Muscle of back (tissue), 11 donors: ENCODE data around the gene TNRC6B. TPM values are rescaled to one million over a fixed set of nuclear protein-coding genes. Genes with fewer than 3 reads are reported as not detected.

Experiments
- DNase-seq, 3 donors: peaks; one replicate each; pipeline versions ENCODE4 v3.0.0 to v3.0.0-alpha.2; 2013
- polyA plus RNA-seq, 10 donors: library from polyadenylated mRNA; unstranded; fragments of 120-200 nt; gene quantifications; one replicate each; pipeline ENCODE4 v1.2.1, GENCODE V29; 2013; ENCODE audit not compliant: insufficient read length in 10 of 10

The TNRC6B gene
- polyA plus RNA-seq, 10 donors: 7.0 to 11.2 (median 10.0) TPM

- DNase-seq: peak; percentile 41 to 83 (median 63)
Observed at GRCh38 chr22:40323681-40324171, 146.0 kb downstream of the TNRC6B start.

- DNase-seq: no peak
Observed at GRCh38 chr22:40324468-40325305, 147.0 kb downstream of the TNRC6B start.

DNA sequence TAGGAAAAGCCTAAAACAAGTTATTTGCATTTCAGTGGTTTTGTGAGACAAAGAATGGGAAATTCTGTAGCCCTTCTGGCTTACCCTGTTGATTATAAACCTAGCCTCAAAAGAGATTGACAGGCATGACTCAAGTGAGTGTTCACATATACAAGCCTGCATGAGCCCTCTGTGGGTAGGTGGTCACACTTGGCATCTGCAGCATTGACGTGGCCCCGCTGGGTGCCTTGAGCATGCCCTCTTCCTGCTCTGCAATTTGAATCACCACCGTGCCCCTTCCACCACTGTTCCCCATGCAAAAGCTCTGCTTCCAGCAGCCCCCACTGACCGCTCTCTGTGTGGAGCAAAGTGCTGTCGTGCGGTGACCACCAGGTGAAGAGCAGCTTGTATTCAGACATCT, 147.6 kb downstream of the TNRC6B start:
- no peak for DNase-seq

DNA sequence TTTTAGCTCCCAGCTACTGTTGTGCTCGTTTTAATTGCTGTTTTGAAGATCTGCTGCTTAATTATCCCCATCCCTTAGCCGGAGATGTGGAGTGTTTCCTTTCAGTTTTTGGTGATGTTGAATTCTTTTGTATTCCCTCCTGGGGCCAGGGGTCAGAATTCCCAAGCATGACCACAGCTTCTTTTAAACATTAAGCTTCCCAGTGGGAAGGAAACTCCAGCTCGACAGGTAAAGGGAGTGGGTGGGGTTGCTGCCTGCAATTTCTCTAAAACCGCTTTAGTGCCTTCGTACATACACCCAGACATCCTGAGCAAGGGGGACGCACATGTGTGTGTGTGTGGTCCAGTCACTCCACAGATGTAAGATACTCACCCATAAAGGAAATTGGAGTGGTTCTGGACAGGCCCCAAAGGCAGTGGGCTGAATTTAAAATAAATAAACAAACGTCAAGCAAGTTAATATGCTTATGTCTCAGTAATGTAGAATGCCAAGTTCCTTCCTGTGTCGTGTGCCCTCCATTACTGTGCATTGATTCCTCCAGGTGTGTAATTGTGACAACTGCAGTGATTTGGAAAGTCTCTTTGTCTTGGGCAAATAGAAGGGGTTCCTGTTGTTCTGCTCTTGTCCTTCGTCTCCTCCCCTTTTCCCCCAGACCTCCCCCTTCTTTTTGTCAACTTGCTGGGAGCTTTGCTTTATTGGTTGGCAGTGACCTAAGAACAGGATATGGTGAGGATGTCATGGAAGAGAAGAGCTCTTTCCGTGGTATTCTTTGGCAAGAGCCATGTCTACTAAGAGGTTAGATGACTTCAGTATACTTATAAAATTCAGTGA, 149.4 kb downstream of the TNRC6B start:
- peak in 1 of 3 donors; percentile 33 for DNase-seq

GRCh38 chr22:40328546-40329456, 151.1 kb downstream of the TNRC6B start:
- DNase-seq: no peak

- no peak for DNase-seq
Observed at GRCh38 chr22:40329466-40329865, 151.7 kb downstream of the TNRC6B start.

DNA sequence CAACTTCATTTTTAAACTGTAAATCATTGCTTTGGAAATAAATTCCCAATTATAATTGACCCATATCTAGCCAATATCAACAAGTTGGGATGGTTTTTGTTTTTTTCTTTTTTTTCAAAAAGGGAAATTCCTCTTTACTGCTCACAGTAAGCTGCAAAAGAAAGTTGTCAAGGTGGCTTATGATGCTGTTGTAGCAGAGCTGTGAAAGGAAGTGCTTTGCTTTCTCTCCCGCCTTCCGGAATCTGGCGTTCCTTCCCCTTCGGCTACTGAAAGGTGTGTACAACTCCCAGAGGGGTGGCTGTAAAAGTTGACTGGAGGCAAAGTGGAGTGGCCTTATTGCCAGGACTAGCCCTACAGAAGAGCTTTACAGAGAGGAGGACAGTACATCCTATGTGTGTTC, 152.4 kb downstream of the TNRC6B start:
- no peak for DNase-seq

- no peak for DNase-seq
Observed at GRCh38 chr22:40330615-40331014, 152.9 kb downstream of the TNRC6B start.

DNA sequence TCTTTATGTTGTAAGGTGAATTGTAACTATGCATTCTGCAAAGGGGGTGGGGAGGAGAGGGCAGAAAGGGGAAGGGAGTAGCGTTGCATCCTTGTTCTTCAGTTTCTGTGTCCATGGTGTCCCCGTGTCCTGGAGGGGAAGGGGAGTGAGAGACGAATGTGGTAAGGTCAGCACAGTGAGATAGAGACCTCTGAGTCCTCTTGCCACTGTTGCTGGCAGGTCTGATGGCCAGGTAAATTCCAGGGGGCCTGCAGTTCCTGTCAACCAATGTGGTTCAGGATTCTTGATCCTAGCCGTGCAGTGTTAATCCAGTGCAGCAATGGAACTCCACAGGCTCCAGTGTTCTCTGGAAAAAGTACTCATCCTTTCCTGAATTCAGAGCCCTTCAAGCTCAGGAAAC, 154.0 kb downstream of the TNRC6B start:
- DNase-seq: no peak

DNA sequence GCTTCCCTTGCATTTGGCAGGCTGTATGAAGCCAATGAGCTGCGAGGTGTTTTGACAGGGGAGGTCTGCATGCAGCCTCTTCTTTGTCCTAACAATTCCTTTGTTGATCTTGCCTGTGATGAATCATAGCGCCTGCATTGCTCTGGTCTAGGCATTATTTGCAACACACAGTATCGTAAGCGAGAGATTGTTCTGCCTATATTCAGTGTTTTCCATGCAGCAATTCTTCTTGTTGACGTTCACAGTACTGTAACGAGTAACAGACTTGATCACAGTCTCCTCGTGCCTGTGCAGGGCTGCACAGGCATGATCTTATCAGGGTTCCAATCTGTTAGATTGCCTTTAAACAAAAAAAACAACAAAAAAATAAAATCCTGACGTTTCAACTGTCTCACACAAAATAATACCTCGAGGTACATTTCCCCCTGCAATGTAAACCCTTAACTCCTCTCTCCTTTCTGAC, 154.6 kb downstream of the TNRC6B start:
- DNase-seq: no peak

GRCh38 chr22:40334060-40334459, 156.3 kb downstream of the TNRC6B start:
- no peak for DNase-seq

DNA sequence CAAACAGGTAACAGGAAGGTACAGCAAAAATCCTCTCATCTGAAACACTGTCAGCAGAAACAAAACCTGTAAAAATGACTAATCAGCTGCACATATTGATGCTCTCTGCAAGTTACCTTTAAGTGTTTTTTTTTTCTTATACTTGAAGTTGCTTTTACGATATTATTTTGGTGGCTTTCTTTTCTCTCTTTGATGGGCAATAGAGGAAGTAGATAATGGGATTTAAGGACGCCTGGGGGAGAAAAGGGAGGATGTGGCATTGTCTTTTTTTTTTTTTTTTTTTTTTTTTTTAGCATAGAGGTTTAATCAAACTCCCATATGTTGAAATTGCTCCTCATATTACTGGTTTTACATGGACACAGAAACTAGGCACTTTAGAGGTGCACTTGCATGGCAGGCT, 157.2 kb downstream of the TNRC6B start:
- no peak for DNase-seq

DNA sequence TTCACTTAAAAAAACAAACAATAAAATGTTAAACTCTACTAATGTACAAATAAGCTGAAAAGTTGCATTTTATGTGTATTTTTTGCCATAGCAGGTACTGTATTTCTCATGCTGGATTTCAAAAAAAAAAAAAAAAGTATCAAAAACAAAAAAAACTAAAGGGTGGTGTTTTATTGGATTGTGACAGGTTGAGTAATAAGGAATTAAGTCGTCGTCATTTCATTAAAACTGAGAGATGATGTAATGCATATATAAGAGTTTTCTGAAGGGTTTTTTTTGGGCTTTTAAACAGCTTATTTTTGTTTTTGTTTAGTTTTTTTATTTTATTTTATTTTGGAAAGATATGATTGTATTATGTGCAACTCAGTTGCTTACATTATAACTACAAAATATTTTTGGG, 157.6 kb downstream of the TNRC6B start:
- DNase-seq: no peak

DNA sequence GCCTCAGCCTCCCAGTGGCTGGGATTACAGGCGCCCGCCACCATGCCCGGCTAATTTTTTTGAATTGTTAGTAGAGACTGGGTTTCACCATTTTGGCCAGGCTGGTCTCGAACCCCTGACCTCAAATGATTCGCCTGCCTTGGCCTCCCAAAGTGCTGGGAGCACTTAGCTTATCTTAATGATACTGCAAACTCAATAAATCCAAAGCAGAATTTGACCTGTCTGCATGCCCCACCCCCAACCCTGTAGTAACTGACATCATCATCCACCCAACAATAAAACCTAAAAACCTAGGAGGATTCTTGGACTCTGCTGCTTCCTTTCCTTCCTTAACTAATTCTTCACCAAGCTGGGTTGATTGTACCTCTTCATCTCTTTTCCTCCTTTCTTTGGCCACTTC, 162.3 kb downstream of the TNRC6B start:
- DNase-seq: no peak

- no peak for DNase-seq
Observed at GRCh38 chr22:40341604-40342003, 163.9 kb downstream of the TNRC6B start.

DNA sequence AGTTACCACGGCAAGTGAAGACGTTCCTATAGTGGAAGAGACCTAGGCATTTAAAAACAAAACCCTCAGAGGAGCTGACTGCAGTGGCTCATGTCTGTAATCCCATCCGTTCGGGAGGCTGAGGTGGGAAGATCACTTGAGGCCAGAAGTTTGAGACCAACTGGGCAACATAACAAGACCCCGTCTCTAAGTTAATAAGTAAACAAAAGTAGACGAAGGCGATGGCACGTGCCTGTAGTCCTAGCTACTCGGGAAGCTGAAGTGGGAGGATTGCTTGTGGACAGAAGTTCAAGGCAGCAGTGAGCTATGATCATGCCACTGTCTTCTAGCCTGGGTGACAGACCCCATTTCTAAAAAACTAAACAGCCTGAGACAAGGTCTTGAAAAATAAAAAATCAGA, 164.8 kb downstream of the TNRC6B start:
- no peak for DNase-seq

DNA sequence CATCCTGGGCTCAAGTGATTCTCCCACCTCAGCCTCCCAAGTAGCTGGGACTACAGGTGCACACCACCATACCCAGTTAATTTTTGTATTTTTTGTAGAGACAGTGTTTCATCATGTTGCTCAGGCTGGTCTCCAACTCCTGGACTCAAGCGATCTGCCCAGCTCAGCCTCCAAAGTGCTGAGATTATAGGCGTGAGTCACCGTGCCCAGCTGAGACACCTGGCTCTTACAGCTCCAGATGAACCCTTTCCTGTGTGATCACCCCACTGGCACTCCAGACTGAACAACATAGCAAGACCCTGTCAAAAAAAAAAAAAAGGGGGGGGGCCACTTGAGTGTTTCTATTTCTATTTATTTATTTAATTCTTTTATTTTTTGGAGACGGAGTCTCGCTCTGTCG, 167.5 kb downstream of the TNRC6B start:
- no peak for DNase-seq

- no peak for DNase-seq
Observed at GRCh38 chr22:40345815-40346184, 168.1 kb downstream of the TNRC6B start.

- peak; percentile 88 to 98 (median 94) for DNase-seq
Observed at GRCh38 chr22:40346185-40347118, 168.7 kb downstream of the TNRC6B start, which contains the start of gene ADSL. Gene ADSL (plus strand): TSS chr22:40346500. CDS start chr22:40346559, 59 bp downstream.

GRCh38 chr22:40347300-40347699, 169.6 kb downstream of the TNRC6B start:
- DNase-seq: no peak
